GM21447 (cell line): ENCODE data around the gene ZNF354B.
"Not testable (repeated sequence)": the region's sequence is repeated elsewhere in the genome, so short reads cannot be mapped to it uniquely, and the experiment has no call there.

Source experiments
- ATAC-seq: cut with Tn5 transposase; IDR thresholded peaks from one replicate; pipeline ENCODE4 v1.9.1; 2021; ENCODE audit not compliant: unreplicated experiment

The ZNF354B gene

DNA sequence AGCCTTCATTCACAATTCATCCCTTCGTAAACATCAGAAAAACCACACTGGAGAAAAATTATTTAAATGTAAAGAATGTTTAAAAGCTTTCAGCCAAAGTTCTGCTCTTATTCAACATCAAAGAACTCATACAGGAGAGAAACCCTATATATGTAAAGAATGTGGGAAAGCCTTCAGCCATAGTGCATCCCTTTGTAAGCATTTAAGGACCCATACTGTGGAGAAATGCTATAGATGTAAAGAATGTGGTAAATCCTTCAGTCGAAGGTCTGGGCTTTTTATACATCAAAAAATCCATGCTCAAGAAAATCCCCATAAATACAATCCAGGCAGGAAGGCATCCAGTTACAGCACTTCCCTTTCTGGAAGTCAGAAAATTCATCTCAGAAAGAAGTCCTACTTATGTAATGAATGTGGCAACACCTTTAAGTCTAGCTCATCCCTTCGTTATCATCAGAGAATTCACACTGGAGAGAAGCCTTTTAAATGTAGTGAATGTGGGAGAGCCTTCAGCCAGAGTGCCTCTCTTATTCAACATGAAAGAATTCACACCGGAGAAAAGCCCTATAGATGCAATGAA is 23.5 kb downstream of the ZNF354B start:
- ATAC-seq: not testable (repeated sequence)

DNA sequence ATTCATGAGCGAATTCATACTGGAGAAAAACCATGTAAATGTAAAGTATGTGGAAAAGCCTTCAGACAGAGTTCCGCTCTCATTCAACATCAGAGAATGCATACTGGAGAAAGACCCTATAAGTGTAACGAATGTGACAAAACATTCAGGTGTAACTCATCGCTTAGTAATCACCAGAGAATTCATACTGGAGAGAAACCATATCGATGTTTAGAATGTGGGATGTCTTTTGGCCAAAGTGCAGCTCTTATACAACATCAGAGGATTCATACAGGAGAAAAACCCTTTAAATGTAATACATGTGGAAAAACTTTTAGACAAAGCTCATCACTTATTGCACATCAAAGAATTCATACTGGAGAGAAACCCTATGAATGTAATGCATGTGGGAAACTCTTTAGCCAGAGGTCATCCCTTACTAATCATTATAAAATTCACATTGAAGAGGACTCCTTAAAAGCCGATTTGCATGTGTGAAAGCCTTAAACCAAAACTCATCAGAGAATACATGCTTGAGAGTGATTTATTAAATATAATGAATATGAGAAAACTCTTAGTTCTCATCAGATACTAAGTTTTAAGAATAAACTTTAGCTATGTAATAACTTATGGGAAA is 24.2 kb downstream of the ZNF354B start:
- no peak for ATAC-seq

DNA sequence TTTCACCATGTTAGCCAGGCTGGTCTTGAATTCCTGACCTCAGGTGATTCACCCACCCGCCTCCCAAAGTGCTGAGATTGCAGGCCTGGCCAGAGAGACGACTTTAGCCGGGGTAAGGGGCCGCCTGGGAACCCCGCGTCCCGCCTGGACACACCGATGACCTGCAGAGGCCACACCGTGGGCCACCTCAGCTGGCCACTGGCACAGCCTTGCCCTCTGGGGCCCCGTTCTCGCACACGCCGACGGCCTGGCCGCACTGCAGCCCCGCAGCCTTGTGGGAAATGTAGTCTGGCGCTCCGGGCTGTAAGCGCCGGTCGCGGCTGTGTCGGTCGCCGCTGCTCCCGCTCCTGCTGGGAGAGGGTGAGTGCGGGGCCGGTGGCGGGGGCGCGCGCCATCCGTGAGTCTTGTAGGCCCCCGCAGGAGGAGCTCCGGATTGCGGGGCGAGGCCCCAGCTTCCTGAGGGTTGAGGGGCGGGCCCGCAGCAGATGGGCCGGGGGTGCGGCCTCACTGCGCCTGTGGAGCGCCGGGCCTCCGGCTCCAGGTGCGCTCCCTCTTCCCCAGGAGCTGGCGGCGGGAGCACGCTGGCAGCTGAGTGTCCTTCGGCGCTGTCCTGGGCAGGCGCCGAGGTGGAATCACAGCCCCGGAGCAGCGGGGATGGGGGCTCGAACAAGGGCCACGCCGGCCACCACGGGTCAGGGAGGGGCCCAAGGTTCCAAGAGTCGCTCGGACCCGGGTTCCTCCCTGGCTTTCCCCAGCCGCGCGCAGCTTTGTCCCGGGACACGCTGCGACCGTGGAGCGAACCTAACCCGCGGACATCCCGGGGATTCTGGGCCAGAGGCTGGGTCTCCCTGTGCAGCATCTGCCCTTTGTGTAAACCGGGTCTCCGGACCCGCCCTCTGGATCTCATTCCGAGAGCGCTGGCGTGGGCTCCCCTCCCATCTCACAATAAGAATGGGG is 36.1 kb downstream of the ZNF354B start, which contains the start of gene ZFP2:
Gene ZFP2 (plus strand): TSS at position 299 of the 957 bp plus-strand sequence. CDS start 35,401 bp downstream, outside the sequence.
- no peak for ATAC-seq

DNA sequence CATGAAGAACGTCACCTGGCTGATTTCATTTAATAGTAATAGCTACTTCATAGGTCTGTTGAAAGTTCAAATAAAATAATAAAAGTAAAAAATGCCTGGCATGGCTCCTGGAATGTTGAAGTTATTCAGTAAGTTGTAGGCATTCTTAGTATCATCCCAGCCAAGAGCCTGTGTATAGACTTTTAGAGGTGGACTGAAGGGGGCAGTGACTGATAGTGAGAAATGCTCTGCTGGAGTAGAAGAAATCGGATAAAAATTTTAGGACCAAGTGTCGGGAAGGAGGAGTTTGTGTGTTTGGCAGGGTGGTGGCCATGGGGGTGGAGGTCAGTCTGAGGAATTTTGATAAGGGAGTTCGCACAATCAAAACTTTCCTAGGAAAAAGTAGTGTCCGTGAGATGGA is 39.5 kb downstream of the ZNF354B start:
- no peak for ATAC-seq

DNA sequence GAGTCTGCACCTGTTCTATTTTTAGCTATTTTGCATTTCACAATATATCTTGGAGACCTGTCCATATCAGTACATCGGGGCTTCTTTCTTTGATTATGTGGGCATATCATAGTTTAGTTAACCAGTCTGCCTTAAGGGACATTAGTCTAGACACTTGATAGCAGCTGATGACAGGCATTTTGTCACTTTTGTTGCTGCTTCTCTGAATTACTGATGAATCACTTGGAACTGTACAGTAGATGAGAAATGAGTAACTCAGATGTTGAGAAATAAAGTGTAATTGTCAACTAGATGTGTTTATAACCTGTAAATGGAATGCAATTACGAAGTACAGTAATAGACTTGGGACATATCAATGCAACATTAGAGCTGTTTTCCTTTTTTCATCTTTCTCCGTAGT is 43.1 kb downstream of the ZNF354B start:
- ATAC-seq: no peak

DNA sequence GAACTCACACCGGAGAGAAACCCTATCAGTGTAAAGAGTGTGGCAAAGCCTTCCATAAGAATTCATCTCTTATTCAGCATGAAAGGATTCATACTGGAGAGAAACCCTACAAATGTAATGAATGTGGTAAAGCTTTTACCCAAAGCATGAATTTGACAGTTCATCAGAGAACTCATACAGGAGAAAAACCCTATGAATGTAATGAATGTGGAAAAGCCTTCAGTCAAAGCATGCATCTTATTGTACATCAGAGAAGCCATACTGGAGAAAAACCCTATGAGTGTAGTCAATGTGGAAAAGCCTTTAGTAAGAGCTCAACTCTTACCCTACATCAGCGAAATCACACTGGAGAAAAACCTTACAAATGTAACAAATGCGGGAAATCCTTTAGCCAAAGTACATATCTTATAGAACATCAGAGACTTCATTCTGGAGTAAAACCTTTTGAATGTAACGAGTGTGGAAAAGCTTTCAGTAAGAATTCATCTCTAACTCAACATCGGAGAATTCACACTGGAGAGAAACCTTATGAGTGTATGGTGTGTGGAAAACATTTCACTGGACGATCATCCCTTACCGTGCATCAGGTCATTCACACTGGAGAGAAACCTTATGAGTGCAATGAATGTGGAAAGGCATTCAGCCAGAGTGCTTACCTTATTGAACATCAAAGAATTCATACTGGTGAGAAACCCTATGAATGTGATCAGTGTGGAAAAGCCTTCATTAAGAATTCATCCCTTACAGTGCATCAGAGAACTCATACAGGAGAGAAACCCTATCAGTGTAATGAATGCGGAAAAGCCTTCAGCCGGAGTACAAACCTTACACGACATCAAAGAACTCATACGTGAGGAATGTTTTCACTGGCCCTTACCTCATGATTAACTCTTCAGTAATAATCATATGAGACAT is 72.3 kb downstream of the ZNF354B start:
- no peak for ATAC-seq
